ENCODE data around the gene CLTB.
A peak's percentile ranks its signal among the peaks of the same experiment; 100 is the strongest.

Gene CLTB

GRCh38 chr5:176360894-176361436 is 55.4 kb downstream of the CLTB start:
- peaks cover 32% of the 10 kb centered on the region for H3K27me3 ChIP-seq (ENCODE audit: control insufficient read depth, insufficient read depth, low read length)
- H3K4me3 ChIP-seq (ENCODE audit: low read depth, low read length) = peak overlapping the region; percentile 98
- peak overlapping the region; percentile 90 for H3K27ac ChIP-seq (ENCODE audit: low read depth, low read length)
- no peaks in the 10 kb centered on the region for H3K9me3 ChIP-seq (ENCODE audit: control insufficient read depth, insufficient read depth, low read length)
- no peaks in the 10 kb centered on the region for H3K4me1 ChIP-seq (ENCODE audit: control insufficient read depth, insufficient read depth, low read length)
- peaks cover 31% of the 10 kb centered on the region for H3K36me3 ChIP-seq (ENCODE audit: control insufficient read depth, insufficient read depth, low read length)
- peak overlapping the region; percentile 94 for H3K9ac ChIP-seq (ENCODE audit: low read depth, low read length)

GRCh38 chr5:176359658-176360057 is 56.7 kb downstream of the CLTB start:
- Histone ChIP-seq H3K27me3 (ENCODE audit: control insufficient read depth, insufficient read depth, low read length) (peaks cover 20% of the 10 kb centered on the region), H3K9me3 (ENCODE audit: control insufficient read depth, insufficient read depth, low read length) (no peaks in the 10 kb centered on the region), H3K4me1 (ENCODE audit: control insufficient read depth, insufficient read depth, low read length) (no peaks in the 10 kb centered on the region), H3K9ac (ENCODE audit: low read depth, low read length) (no peak overlapping the region), H3K36me3 (ENCODE audit: control insufficient read depth, insufficient read depth, low read length) (peaks cover 43% of the 10 kb centered on the region), H3K4me3 (ENCODE audit: low read depth, low read length) (no peak overlapping the region), H3K27ac (ENCODE audit: low read depth, low read length) (no peak overlapping the region)

DNA sequence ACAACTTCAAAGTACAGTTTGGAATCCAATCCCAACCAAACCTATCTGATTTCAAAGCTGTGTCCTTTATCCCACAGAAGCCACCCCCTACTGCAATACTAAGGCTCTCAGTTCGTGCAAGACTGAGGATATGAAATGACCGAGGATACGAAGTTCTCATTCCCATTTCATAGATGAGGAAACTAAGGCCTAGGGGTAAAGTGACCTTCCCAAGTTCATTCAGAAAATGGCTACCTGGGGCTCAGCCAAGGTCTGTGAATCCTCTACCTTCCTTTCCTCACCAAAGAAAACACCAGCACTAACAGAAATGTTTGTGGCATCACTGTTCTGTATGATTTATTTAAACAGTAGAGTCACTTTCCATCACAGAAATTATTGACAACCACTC is 60.2 kb downstream of the CLTB start:
- Histone ChIP-seq H3K36me3 (ENCODE audit: control insufficient read depth, insufficient read depth, low read length) (peaks cover 77% of the 10 kb centered on the region), H3K9ac (ENCODE audit: low read depth, low read length) (no peak overlapping the region), H3K4me1 (ENCODE audit: control insufficient read depth, insufficient read depth, low read length) (no peaks in the 10 kb centered on the region), H3K4me3 (ENCODE audit: low read depth, low read length) (no peak overlapping the region), H3K9me3 (ENCODE audit: control insufficient read depth, insufficient read depth, low read length) (no peaks in the 10 kb centered on the region), H3K27ac (ENCODE audit: low read depth, low read length) (no peak overlapping the region), H3K27me3 (ENCODE audit: control insufficient read depth, insufficient read depth, low read length) (no peaks in the 10 kb centered on the region)

DNA sequence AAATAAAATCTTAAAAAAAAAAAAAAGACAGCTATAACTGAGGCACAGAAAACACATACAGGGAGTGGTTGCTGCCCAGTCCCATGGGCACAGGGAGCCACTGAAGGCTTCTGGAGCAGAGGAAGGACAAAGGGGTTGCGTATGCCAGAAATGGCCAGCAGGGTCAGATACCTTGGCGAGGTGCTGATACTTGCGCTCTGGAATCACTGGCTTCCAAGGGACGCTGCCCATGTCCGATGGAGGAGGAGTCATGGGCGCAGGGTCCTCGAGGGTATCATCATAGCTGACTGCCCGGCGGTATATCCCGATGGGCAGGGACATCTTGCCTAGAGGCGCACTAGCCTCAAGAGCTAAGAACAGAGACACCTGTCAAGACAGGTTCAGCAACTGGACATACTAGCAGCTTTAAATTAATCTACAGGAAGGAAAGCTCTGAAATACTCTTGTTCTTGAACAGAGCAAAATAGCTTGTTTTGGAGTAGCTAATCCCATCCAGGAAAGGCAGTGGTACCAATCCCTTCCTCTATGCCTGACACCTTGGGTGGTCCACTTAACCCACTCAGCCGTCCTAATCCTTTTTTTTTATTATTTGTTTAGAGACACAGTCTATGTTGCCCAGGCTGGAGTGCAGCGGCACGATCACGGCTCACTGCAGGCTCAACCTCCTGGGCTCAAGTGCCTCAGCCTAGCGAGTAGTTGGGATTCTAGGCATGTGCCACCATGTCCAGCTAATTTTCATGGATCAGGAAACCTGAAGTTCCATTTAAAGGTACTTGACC is 60.8 kb downstream of the CLTB start:
- Histone ChIP-seq H3K27me3 (ENCODE audit: control insufficient read depth, insufficient read depth, low read length) (no peaks in the 10 kb centered on the region), H3K9me3 (ENCODE audit: control insufficient read depth, insufficient read depth, low read length) (no peaks in the 10 kb centered on the region), H3K27ac (ENCODE audit: low read depth, low read length) (no peak overlapping the region), H3K36me3 (ENCODE audit: control insufficient read depth, insufficient read depth, low read length) (peaks cover 81% of the 10 kb centered on the region), H3K4me3 (ENCODE audit: low read depth, low read length) (no peak overlapping the region), H3K9ac (ENCODE audit: low read depth, low read length) (no peak overlapping the region), H3K4me1 (ENCODE audit: control insufficient read depth, insufficient read depth, low read length) (no peaks in the 10 kb centered on the region)

GRCh38 chr5:176353533-176353932 is 62.8 kb downstream of the CLTB start:
- Histone ChIP-seq H3K27ac (ENCODE audit: low read depth, low read length) (no peak overlapping the region), H3K9ac (ENCODE audit: low read depth, low read length) (no peak overlapping the region), H3K9me3 (ENCODE audit: control insufficient read depth, insufficient read depth, low read length) (no peaks in the 10 kb centered on the region), H3K27me3 (ENCODE audit: control insufficient read depth, insufficient read depth, low read length) (no peaks in the 10 kb centered on the region), H3K4me1 (ENCODE audit: control insufficient read depth, insufficient read depth, low read length) (no peaks in the 10 kb centered on the region), H3K4me3 (ENCODE audit: low read depth, low read length) (no peak overlapping the region), H3K36me3 (ENCODE audit: control insufficient read depth, insufficient read depth, low read length) (peaks cover 94% of the 10 kb centered on the region)

- Histone ChIP-seq H3K27me3 (ENCODE audit: control insufficient read depth, insufficient read depth, low read length) (no peaks in the 10 kb centered on the region), H3K4me1 (ENCODE audit: control insufficient read depth, insufficient read depth, low read length) (no peaks in the 10 kb centered on the region), H3K9ac (ENCODE audit: low read depth, low read length) (no peak overlapping the region), H3K9me3 (ENCODE audit: control insufficient read depth, insufficient read depth, low read length) (no peaks in the 10 kb centered on the region), H3K4me3 (ENCODE audit: low read depth, low read length) (no peak overlapping the region), H3K36me3 (ENCODE audit: control insufficient read depth, insufficient read depth, low read length) (peaks cover 95% of the 10 kb centered on the region), H3K27ac (ENCODE audit: low read depth, low read length) (no peak overlapping the region)
Measured at GRCh38 chr5:176352116-176352878, 64.0 kb downstream of the CLTB start.

DNA sequence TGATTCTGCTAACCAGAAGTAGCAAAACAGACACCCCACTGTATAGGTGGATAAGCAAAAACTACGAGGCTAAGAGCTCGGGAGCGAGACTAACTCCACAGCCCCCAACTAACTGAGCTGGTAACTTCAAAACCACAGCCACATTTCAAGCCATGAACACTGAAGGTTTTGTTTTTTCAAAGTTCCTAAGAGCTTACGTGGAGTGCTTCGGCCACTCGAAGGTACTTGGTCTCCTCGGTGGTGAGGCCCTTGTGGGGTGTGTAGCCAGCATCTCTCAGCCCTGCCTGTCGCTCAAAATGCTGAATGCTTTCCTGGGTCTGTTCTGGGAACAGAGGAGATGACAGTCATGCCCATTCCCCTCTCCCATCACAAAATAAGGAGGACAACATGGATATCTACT is 65.9 kb downstream of the CLTB start:
- Histone ChIP-seq H3K27ac (ENCODE audit: low read depth, low read length) (no peak overlapping the region), H3K27me3 (ENCODE audit: control insufficient read depth, insufficient read depth, low read length) (no peaks in the 10 kb centered on the region), H3K4me1 (ENCODE audit: control insufficient read depth, insufficient read depth, low read length) (no peaks in the 10 kb centered on the region), H3K9me3 (ENCODE audit: control insufficient read depth, insufficient read depth, low read length) (no peaks in the 10 kb centered on the region), H3K9ac (ENCODE audit: low read depth, low read length) (no peak overlapping the region), H3K36me3 (ENCODE audit: control insufficient read depth, insufficient read depth, low read length) (peaks cover 98% of the 10 kb centered on the region), H3K4me3 (ENCODE audit: low read depth, low read length) (no peak overlapping the region)

GRCh38 chr5:176342766-176343458 is 73.4 kb downstream of the CLTB start:
- H3K27ac ChIP-seq (ENCODE audit: low read depth, low read length) = no peak overlapping the region
- H3K9me3 ChIP-seq (ENCODE audit: control insufficient read depth, insufficient read depth, low read length) = no peaks in the 10 kb centered on the region
- H3K4me3 ChIP-seq (ENCODE audit: low read depth, low read length) = no peak overlapping the region
- H3K27me3 ChIP-seq (ENCODE audit: control insufficient read depth, insufficient read depth, low read length) = no peaks in the 10 kb centered on the region
- H3K9ac ChIP-seq (ENCODE audit: low read depth, low read length) = no peak overlapping the region
- no peaks in the 10 kb centered on the region for H3K4me1 ChIP-seq (ENCODE audit: control insufficient read depth, insufficient read depth, low read length)
- H3K36me3 ChIP-seq (ENCODE audit: control insufficient read depth, insufficient read depth, low read length) = peaks cover 36% of the 10 kb centered on the region

Data from HUES48 (cell line).